SK-N-SH (cell line): ENCODE results near the gene HEMGN.

ENCODE experiments used
- CTCF ChIP-seq: fragments of 200-600 bp; sonication (generic); IDR thresholded peaks from 2 replicates; pipeline ENCODE4 v1.6.1; 2017; ENCODE audit warnings: antibody characterized with exemption, mild to moderate bottlenecking, moderate library complexity
- FOSL2 ChIP-seq: IDR thresholded peaks from 2 replicates; pipeline ENCODE4 v1.4.0; 2012; ENCODE audit warnings: low read depth, mild to moderate bottlenecking, moderate library complexity, borderline replicate concordance
- IRF3 ChIP-seq: fragments of 150-350 bp; IDR thresholded peaks from 2 replicates; pipeline ENCODE4 v1.6.1; 2016; ENCODE audit warnings: mild to moderate bottlenecking, low read depth, low read length
- NFIC ChIP-seq: IDR thresholded peaks from 2 replicates; pipeline ENCODE4 v1.4.0; 2012; ENCODE audit warnings: borderline replicate concordance
- PBX3 ChIP-seq: IDR thresholded peaks from 2 replicates; pipeline ENCODE4; 2012
- POLR2AphosphoS5 ChIP-seq: IDR thresholded peaks from 2 replicates; pipeline ENCODE4 v1.6.1; 2012; ENCODE audit warnings: low read depth, low read length
- REST ChIP-seq: IDR thresholded peaks from 2 replicates; pipeline ENCODE4 v1.6.1; 2012; ENCODE audit warnings: mild to moderate bottlenecking, low read depth, low read length, moderate library complexity
- RFX5 ChIP-seq: IDR thresholded peaks from 2 replicates; pipeline ENCODE4 v1.6.1; 2012; ENCODE audit warnings: mild to moderate bottlenecking, improper control_type of control experiment, low read length
- RXRA ChIP-seq: IDR thresholded peaks from 2 replicates; pipeline ENCODE4 v1.4.0; 2012; ENCODE audit warnings: low read depth, mild to moderate bottlenecking, borderline replicate concordance
- USF1 ChIP-seq: IDR thresholded peaks from 2 replicates; pipeline ENCODE4 v1.4.0; 2012; ENCODE audit warnings: low read depth, borderline replicate concordance
- USF2 ChIP-seq: fragments of 150-350 bp; IDR thresholded peaks from 2 replicates; pipeline ENCODE4 v1.6.1; 2017; ENCODE audit warnings: antibody characterized with exemption, low read length, low read depth, borderline replicate concordance
- YY1 ChIP-seq: IDR thresholded peaks from 2 replicates; pipeline ENCODE4 v1.4.0; 2012; ENCODE audit warnings: low read depth, mild to moderate bottlenecking

- TF ChIP-seq YY1: no peak
- no peak for TF ChIP-seq RFX5
- no peak for TF ChIP-seq FOSL2
- no peak for TF ChIP-seq USF1
- no peak for TF ChIP-seq CTCF
- no peak for TF ChIP-seq RXRA
- no peak for TF ChIP-seq POLR2AphosphoS5
- no peak for TF ChIP-seq NFIC
- TF ChIP-seq PBX3: no peak
- TF ChIP-seq REST: no peak
- TF ChIP-seq IRF3: no peak
- TF ChIP-seq USF2: no peak
Observed at GRCh38 chr9:97980479-97980803, 42.5 kb upstream of the HEMGN start.
